Uterus (tissue), 4 donors: ENCODE data around the gene LYST. TPM values are rescaled to one million over a fixed set of nuclear protein-coding genes. Genes with fewer than 3 reads are reported as not detected.

Experiments used
- DNase-seq, 2 donors: peaks; one replicate each; pipeline ENCODE4 v3.0.0-alpha.2; 2019 to 2020
- H3K27ac ChIP-seq, 2 donors: fragments of 200-600 bp; sonication (generic); 1 replicate in 1 of 2; 2 replicates in 1 of 2; pipeline ENCODE4 v1.5.1; 2016 to 2018
- H3K27me3 ChIP-seq, 2 donors: fragments of 200-600 bp; sonication (generic); one replicate each; pipeline ENCODE4 v1.5.1; 2018 to 2019; ENCODE audit warnings: control low read depth in 1 of 2
- H3K36me3 ChIP-seq, 2 donors: fragments of 200-600 bp; sonication (generic); one replicate each; pipeline ENCODE4 v1.5.1; 2019; ENCODE audit warnings: control low read depth in 1 of 2
- H3K4me1 ChIP-seq, 2 donors: fragments of 200-600 bp; sonication (generic); one replicate each; pipeline ENCODE4 v1.5.1; 2018 to 2019; ENCODE audit warnings: control low read depth in 1 of 2
- H3K4me3 ChIP-seq, 2 donors: fragments of 200-600 bp; sonication (generic); 1 replicate in 1 of 2; 2 replicates in 1 of 2; pipeline ENCODE4 v1.5.1; 2018 to 2019; ENCODE audit warnings: mild to moderate bottlenecking in 1 of 2
- H3K9me3 ChIP-seq, 2 donors: fragments of 200-600 bp; sonication (generic); one replicate each; pipeline ENCODE4 v1.5.1; 2019; ENCODE audit warnings: control low read depth in 1 of 2
- CTCF ChIP-seq, 4 experiments: fragments of 200-600 bp in 2 of 4; fragments of 450-650 bp in 2 of 4; sonication (generic) in 2 of 4; IDR thresholded peaks; one replicate each; pipeline ENCODE4 v1.5.1; 2016 to 2019; ENCODE audit warnings: antibody characterized with exemption in 4 of 4, mild to moderate bottlenecking in 2 of 4, moderate library complexity in 1 of 4
- POLR2A ChIP-seq, 2 donors: fragments of 450-650 bp; IDR thresholded peaks; one replicate each; pipeline ENCODE4 v1.6.1; 2016; ENCODE audit warnings: antibody characterized with exemption in 2 of 2, mild to moderate bottlenecking in 1 of 2, moderate library complexity in 1 of 2
- intact Hi-C: fragments of 100-400 bp; cut with DNase I; formaldehyde crosslinking; loops from one replicate; pipeline ENCODE4 v1.15.1; 2023; ENCODE audit warnings: low total_unique reads
- total RNA-seq, 4 donors: library from RNA; depleted of rRNA in 3 of 4; stranded (reverse); fragments of >200 nt in 3 of 4; gene quantifications; one replicate each; pipeline versions ENCODE4 v1.1.0 to v1.2.4, GENCODE V29; 2014 to 2023
- donor health status: DM: yes; HTN: yes; CAD: no.

LYST gene
- total RNA-seq, 4 donors from 2014 or later = 25.6 to 68.2 (median 32.9) TPM

DNA sequence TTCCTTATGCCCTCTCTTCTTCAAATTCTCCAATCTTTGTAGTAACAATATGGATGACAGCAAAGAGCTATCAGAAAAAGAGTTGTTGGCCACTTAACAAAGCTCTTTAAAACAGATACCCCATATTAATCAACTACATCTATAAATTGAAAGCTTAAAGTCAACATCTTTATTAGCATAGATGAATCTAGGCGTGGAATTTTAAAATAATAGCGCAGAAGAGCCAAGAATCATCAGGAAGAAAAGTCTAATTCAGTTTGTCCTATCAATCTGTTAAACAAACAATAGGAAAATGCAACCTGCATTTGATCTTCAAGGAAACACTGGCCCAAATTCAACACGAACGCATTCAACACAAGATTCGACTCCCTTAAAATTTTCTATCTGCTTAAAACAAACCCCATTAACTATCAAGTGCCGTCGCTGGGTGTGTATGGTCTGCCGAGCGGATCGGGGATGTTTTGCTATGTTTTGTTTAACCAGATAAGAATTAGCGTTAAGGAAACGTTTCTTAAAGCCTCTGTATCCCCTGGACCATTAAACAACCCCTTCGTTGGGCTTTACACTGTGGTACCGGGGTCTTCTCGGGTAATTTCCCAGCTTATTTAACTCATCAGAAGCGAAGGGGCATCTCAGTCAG lies 1.0 kb downstream of the LYST start:
- Histone ChIP-seq H3K4me1 (peaks cover 0 to 5% of the 10 kb centered on the region in 2 donors), H3K4me3 (peak overlapping the region; percentile 69 to 86), H3K27me3 (no peaks in the 10 kb centered on the region), H3K36me3 (no peaks in the 10 kb centered on the region), H3K9me3 (no peaks in the 10 kb centered on the region), H3K27ac (peak overlapping the region; percentile 92 to 96)
- intact Hi-C loops = no loop called here
- TF ChIP-seq POLR2A (IDR thresholded peaks at IDR 0.05) (no peak), CTCF (IDR thresholded peaks at IDR 0.05) (no peak)
- DNase-seq = no peak

DNA sequence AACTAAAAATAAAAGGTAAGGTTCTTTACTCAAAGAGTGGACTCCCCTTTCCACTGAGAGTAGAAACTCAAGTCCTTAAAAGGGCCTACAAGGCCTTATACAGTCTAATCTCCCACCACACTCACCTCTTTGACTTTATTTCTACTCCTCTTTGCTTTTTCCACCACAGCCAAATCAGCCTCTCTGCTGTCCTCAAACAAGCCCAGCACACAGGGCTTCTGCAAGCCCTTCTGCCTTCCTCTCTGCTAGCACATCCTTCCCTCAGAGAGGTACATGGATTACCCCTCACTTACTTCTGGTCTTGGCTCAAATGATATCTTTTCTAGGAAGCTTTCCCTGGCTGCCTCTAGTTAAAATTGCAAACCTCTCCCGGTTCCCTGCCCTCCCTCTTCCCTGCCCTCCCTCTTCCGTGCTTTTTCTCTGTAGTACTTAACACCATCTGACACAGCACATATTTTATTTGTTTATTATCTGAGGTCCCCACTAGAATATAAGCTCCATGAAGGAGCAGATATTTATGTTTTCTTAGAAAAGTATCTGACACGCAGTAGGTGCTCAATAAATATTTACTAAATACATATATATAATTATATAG lies 1.7 kb downstream of the LYST start:
- Histone ChIP-seq H3K9me3 (no peaks in the 10 kb centered on the region), H3K4me3 (peak overlapping the region; percentile 69 to 86), H3K36me3 (no peaks in the 10 kb centered on the region), H3K4me1 (peaks cover 0 to 5% of the 10 kb centered on the region in 2 donors), H3K27me3 (no peaks in the 10 kb centered on the region), H3K27ac (peak overlapping the region; percentile 92 to 96)
- TF ChIP-seq CTCF (IDR thresholded peaks at IDR 0.05) (no peak), POLR2A (IDR thresholded peaks at IDR 0.05) (no peak)
- DNase-seq = no peak
- intact Hi-C loops = no loop called here

GRCh38 chr1:235864469-235864868 lies 2.2 kb downstream of the LYST start:
- Histone ChIP-seq H3K4me1 (peaks cover 0 to 5% of the 10 kb centered on the region in 2 donors), H3K4me3 (no peak overlapping the region), H3K9me3 (no peaks in the 10 kb centered on the region), H3K36me3 (no peaks in the 10 kb centered on the region), H3K27me3 (no peaks in the 10 kb centered on the region), H3K27ac (peak overlapping the region; percentile 92 to 96)
- no peak for DNase-seq
- TF ChIP-seq CTCF (IDR thresholded peaks at IDR 0.05) (no peak), POLR2A (IDR thresholded peaks at IDR 0.05) (no peak)
- intact Hi-C loops = no loop called here

DNA sequence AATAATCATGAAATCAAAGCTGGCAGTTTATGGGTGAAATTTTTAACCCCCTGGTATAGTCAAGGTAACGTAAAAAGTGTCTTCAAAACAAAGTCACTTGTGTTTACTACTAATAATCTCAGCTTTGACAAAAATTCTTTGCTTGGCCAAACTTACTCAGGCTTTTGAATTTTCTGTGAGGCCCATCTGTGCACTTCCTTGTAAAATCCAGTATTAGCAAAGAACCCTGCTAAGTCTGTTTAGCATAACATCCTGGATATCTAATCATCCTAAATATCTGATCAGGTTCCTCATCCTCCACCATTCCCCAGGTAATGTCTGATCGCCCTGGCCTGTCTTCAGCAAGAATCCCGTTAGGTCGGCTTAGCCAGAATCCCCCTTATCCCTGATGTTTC lies 3.0 kb downstream of the LYST start:
- H3K4me1 ChIP-seq = peaks cover 0 to 5% of the 10 kb centered on the region in 2 donors
- H3K36me3 ChIP-seq = no peaks in the 10 kb centered on the region
- no peak overlapping the region for H3K4me3 ChIP-seq
- peak overlapping the region; percentile 15 to 92 for H3K27ac ChIP-seq
- no peaks in the 10 kb centered on the region for H3K9me3 ChIP-seq
- TF ChIP-seq CTCF (IDR thresholded peaks at IDR 0.05) (no peak), POLR2A (IDR thresholded peaks at IDR 0.05) (no peak)
- H3K27me3 ChIP-seq = no peaks in the 10 kb centered on the region
- intact Hi-C loops = no loop called here
- DNase-seq = no peak

DNA sequence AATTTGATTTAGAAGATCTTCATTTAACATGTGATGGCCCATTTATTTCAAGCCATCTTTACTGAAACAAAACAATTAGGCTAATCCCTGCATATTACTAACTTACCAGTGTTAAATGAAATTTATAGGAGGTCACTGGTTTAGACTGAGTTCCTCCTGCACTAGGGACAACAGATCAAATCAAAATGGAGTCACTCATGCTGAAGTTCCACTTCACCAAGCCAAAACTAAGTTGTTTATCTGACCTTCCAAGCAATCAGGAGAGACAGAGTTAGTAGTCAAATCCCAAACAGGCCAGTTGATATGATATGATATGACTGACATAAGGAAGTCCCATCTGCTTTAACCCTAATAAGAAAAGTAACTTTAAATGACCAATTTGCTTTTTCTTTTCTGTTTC lies 4.8 kb downstream of the LYST start:
- Histone ChIP-seq H3K9me3 (no peaks in the 10 kb centered on the region), H3K36me3 (no peaks in the 10 kb centered on the region), H3K27ac (no peak overlapping the region), H3K4me1 (peaks cover 0 to 5% of the 10 kb centered on the region in 2 donors), H3K27me3 (no peaks in the 10 kb centered on the region), H3K4me3 (no peak overlapping the region)
- intact Hi-C loops = no loop called here
- no peak for TF ChIP-seq CTCF (IDR thresholded peaks at IDR 0.05)
- TF ChIP-seq POLR2A (IDR thresholded peaks at IDR 0.05) = no peak
- DNase-seq = no peak
